SK-N-SH treated with all-trans-retinoic acid at 6 μM for 48 hours (cell line): ENCODE data around the gene PXYLP1.

Experiments
- ATAC-seq: fragments of 200-7000 bp; cut with Tn5 transposase; 3 replicates; pipeline ENCODE4 v1.9.1; 2020; ENCODE audit warnings: mild to moderate bottlenecking, moderate library complexity
- ARNTL ChIP-seq: fragments of 450-650 bp; formaldehyde crosslinking; IDR thresholded peaks from 2 replicates; pipeline ENCODE4 v1.5.0; 2020; ENCODE audit warnings: low read depth, mild to moderate bottlenecking, moderate library complexity, borderline replicate concordance
- BACH2 ChIP-seq: fragments of 250-450 bp; sonication (Bioruptor Pico); IDR thresholded peaks from 2 replicates; pipeline ENCODE4 v1.9.0; 2021; ENCODE audit warnings: mild to moderate bottlenecking, borderline replicate concordance
- CSDC2 ChIP-seq: fragments of 250-450 bp; sonication (Bioruptor Pico); IDR thresholded peaks from 2 replicates; pipeline ENCODE4 v1.5.0; 2020; ENCODE audit warnings: mild to moderate bottlenecking, moderate library complexity
- ESRRG ChIP-seq: fragments of 250-450 bp; sonication (Bioruptor Pico); IDR thresholded peaks from 2 replicates; pipeline ENCODE4 v1.6.1; 2021; ENCODE audit warnings: mild to moderate bottlenecking
- GLIS3 ChIP-seq: fragments of 250-450 bp; sonication (Bioruptor Pico); IDR thresholded peaks from 2 replicates; pipeline ENCODE4 v1.5.0; 2020; ENCODE audit warnings: mild to moderate bottlenecking, moderate library complexity
- ISL1 ChIP-seq: fragments of 250-450 bp; sonication (Bioruptor Pico); IDR thresholded peaks from 2 replicates; pipeline ENCODE4 v2.1.2; 2022; ENCODE audit warnings: mild to moderate bottlenecking, moderate library complexity
- OSR1 ChIP-seq: fragments of 250-450 bp; sonication (Bioruptor Pico); IDR thresholded peaks from 2 replicates; pipeline ENCODE4 v1.8.0; 2022; ENCODE audit warnings: moderate library complexity, mild to moderate bottlenecking, inconsistent platforms
- PPARA ChIP-seq: fragments of 250-450 bp; sonication (Bioruptor Pico); IDR thresholded peaks from 2 replicates; pipeline ENCODE4 v1.5.0; 2020; ENCODE audit warnings: mild to moderate bottlenecking, borderline replicate concordance
- RARB ChIP-seq: fragments of 250-450 bp; sonication (Bioruptor Pico); IDR thresholded peaks from 2 replicates; pipeline ENCODE4 v1.8.0; 2021; ENCODE audit warnings: mild to moderate bottlenecking, moderate library complexity
- SNAI2 ChIP-seq: fragments of 250-450 bp; sonication (Bioruptor Pico); IDR thresholded peaks from 2 replicates; pipeline ENCODE4 v1.5.0; 2020; ENCODE audit warnings: mild to moderate bottlenecking, moderate library complexity
- TCF4 ChIP-seq: fragments of 250-450 bp; sonication (Bioruptor Pico); IDR thresholded peaks from 2 replicates; pipeline ENCODE4 v1.8.0; 2021; ENCODE audit warnings: mild to moderate bottlenecking, moderate library complexity, borderline replicate concordance
- TOX ChIP-seq: fragments of 250-450 bp; sonication (Bioruptor Pico); IDR thresholded peaks from 2 replicates; pipeline ENCODE4 v1.8.0; 2021; ENCODE audit warnings: mild to moderate bottlenecking, moderate library complexity, borderline replicate concordance
- ZC3H10 ChIP-seq: fragments of 250-450 bp; sonication (Bioruptor Pico); IDR thresholded peaks from 2 replicates; pipeline ENCODE4 v1.5.1; 2021; ENCODE audit warnings: mild to moderate bottlenecking, moderate library complexity
- ZFP3 ChIP-seq: fragments of 250-450 bp; sonication (Bioruptor Pico); IDR thresholded peaks from 2 replicates; pipeline ENCODE4 v1.5.0; 2020; ENCODE audit warnings: mild to moderate bottlenecking, moderate library complexity
- ZFP30 ChIP-seq: fragments of 450-650 bp; formaldehyde crosslinking; IDR thresholded peaks from 2 replicates; pipeline ENCODE4 v1.5.0; 2022; ENCODE audit warnings: mild to moderate bottlenecking, moderate library complexity
- ZNF565 ChIP-seq: fragments of 450-650 bp; formaldehyde crosslinking; conservative IDR thresholded peaks from 2 replicates; pipeline ENCODE4 v1.5.0; 2020; ENCODE audit warnings: low read depth, mild to moderate bottlenecking, moderate library complexity
- ZNF70 ChIP-seq: fragments of 450-650 bp; formaldehyde crosslinking; IDR thresholded peaks from 2 replicates; pipeline ENCODE4 v1.5.0; 2020; ENCODE audit warnings: mild to moderate bottlenecking, moderate library complexity
- ZNF8 ChIP-seq: fragments of 450-650 bp; formaldehyde crosslinking; IDR thresholded peaks from 2 replicates; pipeline ENCODE4 v1.5.0; 2020; ENCODE audit warnings: mild to moderate bottlenecking, moderate library complexity
- TF ChIP-seq, protein P1 (sequence below): fragments of 250-450 bp; sonication (Bioruptor Pico); IDR thresholded peaks from 2 replicates; pipeline ENCODE4 v1.5.1; 2021; ENCODE audit warnings: mild to moderate bottlenecking, moderate library complexity
- TF ChIP-seq, protein P2 (sequence below): fragments of 250-450 bp; sonication (Bioruptor Pico); IDR thresholded peaks from 2 replicates; pipeline ENCODE4 v1.8.0; 2020; ENCODE audit warnings: mild to moderate bottlenecking, moderate library complexity, borderline replicate concordance
- TF ChIP-seq, protein P3 (sequence below): fragments of 250-450 bp; sonication (Bioruptor Pico); IDR thresholded peaks from 2 replicates; pipeline ENCODE4 v1.5.0; 2020; ENCODE audit warnings: mild to moderate bottlenecking, moderate library complexity
- TF ChIP-seq, protein P4 (sequence below): fragments of 250-450 bp; sonication (Bioruptor Pico); IDR thresholded peaks from 2 replicates; pipeline ENCODE4 v1.5.1; 2020; ENCODE audit warnings: low read depth, mild to moderate bottlenecking, moderate library complexity

PXYLP1 gene

DNA sequence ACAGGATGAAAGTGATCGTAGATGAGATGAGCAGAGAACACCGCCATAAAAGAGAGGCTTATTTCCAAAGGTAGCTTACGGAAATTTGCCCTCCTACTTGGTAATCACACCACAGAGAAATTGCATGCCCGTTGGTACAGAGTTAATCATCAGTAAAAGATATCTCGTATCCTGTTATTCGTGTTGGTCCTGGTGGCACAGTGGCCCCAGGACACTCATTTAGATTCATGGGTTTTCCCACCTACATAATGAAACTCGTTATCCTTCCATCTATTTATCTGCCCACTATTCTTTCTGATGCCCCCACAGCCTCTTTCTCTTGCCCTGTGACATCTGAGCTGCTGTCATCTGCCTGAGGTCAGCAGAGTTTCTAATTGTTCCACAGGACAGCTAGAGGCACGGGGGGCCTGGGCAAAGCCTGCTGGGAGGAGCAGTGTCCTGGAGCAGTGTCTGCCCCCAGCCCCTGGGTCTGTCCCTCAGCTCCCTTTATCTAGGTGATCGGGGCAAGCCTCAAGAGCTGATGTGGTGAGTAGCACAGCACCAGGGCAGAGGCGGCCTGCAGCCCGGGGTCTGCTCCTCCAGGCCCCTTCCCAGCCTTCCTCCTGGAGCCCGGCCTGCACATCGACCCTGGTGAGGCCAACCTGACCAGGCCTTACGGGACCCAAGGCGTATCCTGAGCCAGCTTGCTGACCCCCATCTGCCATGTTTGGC lies 42.2 kb downstream of the PXYLP1 start:
- no peak for ATAC-seq
- TF ChIP-seq, protein P1, sequence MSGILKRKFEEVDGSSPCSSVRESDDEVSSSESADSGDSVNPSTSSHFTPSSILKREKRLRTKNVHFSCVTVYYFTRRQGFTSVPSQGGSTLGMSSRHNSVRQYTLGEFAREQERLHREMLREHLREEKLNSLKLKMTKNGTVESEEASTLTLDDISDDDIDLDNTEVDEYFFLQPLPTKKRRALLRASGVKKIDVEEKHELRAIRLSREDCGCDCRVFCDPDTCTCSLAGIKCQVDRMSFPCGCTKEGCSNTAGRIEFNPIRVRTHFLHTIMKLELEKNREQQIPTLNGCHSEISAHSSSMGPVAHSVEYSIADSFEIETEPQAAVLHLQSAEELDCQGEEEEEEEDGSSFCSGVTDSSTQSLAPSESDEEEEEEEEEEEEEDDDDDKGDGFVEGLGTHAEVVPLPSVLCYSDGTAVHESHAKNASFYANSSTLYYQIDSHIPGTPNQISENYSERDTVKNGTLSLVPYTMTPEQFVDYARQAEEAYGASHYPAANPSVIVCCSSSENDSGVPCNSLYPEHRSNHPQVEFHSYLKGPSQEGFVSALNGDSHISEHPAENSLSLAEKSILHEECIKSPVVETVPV (CRISPR knock-in tag), result no peak
- no peak for TF ChIP-seq ZNF565
- TF ChIP-seq ZNF8, result no peak
- no peak for TF ChIP-seq ZC3H10
- no peak for TF ChIP-seq RARB
- no peak for TF ChIP-seq PPARA (CRISPR knock-in tag)
- TF ChIP-seq ZNF70 (CRISPR knock-in tag), result no peak
- no peak for TF ChIP-seq ISL1
- TF ChIP-seq SNAI2 (CRISPR knock-in tag), result no peak
- TF ChIP-seq BACH2 (CRISPR knock-in tag), result no peak
- TF ChIP-seq ESRRG (CRISPR knock-in tag), result no peak
- no peak for TF ChIP-seq GLIS3

DNA sequence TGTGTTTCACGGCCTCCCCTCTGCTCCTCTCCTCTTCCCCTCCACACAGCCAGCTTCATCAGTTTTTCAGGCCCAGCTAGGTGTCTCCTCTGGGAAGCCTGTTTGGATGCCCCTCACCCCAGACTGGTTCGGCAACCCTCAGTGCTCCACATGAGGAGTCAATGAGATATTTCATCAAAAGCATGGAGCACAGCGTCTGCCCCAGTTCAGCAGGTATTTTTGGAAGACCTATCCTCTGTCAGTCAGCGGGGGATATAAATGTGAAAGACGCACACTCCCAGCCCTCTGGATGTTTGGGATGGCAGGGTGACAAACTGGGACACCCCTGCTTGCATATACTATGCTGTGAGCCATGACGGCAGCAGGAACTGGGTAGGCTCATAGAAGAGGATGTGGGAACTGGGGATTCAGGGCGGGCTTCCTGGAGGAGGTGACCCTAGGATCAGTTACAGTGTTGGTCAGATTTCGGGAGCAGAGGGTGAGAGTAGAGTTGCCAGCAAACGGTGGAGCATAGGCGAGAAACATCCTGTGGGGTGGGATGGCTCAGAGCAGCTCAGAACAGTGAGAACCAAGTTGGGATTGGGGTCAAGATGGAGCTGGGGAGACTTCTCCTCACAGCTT lies 42.9 kb downstream of the PXYLP1 start:
- TF ChIP-seq CSDC2 (CRISPR knock-in tag), result no peak
- no peak for TF ChIP-seq RARB
- no peak for ATAC-seq

- TF ChIP-seq TOX (CRISPR knock-in tag) (no peak), SNAI2 (CRISPR knock-in tag) (no peak), RARB (no peak), ZFP3 (CRISPR knock-in tag) (no peak), GLIS3 (no peak)
- TF ChIP-seq, protein P1 (CRISPR knock-in tag), result no peak
- peak; percentile 54 for ATAC-seq
Measured at GRCh38 chr3:141275032-141275422, 43.4 kb downstream of the PXYLP1 start.

DNA sequence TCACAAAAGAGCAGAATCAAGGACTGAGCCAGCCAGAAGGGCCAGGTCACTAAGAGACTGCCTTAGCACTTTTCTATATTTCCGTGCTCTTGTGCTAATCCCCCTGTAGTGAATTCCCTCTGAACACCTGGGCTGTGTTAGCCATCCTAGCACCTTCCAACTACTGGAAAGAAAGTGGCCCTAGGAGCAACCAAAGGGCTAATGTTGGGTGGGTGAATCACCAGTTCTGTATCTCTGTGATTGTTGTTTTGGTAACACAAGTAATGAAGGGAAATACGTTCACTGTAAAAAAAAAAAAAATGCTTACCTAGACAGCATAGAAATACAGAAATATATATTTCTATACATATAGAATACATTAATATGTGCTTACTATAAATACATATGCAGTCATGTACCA lies 43.9 kb downstream of the PXYLP1 start:
- ATAC-seq, result no peak

More for the DNA sequence above, 43.9 kb downstream of the PXYLP1 start:
- TF ChIP-seq TCF4 (no peak), ZNF70 (CRISPR knock-in tag) (no peak), PPARA (CRISPR knock-in tag) (no peak), ZNF8 (no peak), ISL1 (no peak), OSR1 (CRISPR knock-in tag) (no peak), TOX (CRISPR knock-in tag) (no peak), ZFP30 (no peak), ARNTL (CRISPR knock-in tag) (no peak)
- TF ChIP-seq, protein P2, sequence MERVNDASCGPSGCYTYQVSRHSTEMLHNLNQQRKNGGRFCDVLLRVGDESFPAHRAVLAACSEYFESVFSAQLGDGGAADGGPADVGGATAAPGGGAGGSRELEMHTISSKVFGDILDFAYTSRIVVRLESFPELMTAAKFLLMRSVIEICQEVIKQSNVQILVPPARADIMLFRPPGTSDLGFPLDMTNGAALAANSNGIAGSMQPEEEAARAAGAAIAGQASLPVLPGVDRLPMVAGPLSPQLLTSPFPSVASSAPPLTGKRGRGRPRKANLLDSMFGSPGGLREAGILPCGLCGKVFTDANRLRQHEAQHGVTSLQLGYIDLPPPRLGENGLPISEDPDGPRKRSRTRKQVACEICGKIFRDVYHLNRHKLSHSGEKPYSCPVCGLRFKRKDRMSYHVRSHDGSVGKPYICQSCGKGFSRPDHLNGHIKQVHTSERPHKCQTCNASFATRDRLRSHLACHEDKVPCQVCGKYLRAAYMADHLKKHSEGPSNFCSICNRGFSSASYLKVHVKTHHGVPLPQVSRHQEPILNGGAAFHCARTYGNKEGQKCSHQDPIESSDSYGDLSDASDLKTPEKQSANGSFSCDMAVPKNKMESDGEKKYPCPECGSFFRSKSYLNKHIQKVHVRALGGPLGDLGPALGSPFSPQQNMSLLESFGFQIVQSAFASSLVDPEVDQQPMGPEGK (CRISPR knock-in tag), result no peak
- TF ChIP-seq, protein P3, sequence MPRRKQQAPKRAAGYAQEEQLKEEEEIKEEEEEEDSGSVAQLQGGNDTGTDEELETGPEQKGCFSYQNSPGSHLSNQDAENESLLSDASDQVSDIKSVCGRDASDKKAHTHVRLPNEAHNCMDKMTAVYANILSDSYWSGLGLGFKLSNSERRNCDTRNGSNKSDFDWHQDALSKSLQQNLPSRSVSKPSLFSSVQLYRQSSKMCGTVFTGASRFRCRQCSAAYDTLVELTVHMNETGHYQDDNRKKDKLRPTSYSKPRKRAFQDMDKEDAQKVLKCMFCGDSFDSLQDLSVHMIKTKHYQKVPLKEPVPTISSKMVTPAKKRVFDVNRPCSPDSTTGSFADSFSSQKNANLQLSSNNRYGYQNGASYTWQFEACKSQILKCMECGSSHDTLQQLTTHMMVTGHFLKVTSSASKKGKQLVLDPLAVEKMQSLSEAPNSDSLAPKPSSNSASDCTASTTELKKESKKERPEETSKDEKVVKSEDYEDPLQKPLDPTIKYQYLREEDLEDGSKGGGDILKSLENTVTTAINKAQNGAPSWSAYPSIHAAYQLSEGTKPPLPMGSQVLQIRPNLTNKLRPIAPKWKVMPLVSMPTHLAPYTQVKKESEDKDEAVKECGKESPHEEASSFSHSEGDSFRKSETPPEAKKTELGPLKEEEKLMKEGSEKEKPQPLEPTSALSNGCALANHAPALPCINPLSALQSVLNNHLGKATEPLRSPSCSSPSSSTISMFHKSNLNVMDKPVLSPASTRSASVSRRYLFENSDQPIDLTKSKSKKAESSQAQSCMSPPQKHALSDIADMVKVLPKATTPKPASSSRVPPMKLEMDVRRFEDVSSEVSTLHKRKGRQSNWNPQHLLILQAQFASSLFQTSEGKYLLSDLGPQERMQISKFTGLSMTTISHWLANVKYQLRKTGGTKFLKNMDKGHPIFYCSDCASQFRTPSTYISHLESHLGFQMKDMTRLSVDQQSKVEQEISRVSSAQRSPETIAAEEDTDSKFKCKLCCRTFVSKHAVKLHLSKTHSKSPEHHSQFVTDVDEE, result no peak
- TF ChIP-seq, protein P4, sequence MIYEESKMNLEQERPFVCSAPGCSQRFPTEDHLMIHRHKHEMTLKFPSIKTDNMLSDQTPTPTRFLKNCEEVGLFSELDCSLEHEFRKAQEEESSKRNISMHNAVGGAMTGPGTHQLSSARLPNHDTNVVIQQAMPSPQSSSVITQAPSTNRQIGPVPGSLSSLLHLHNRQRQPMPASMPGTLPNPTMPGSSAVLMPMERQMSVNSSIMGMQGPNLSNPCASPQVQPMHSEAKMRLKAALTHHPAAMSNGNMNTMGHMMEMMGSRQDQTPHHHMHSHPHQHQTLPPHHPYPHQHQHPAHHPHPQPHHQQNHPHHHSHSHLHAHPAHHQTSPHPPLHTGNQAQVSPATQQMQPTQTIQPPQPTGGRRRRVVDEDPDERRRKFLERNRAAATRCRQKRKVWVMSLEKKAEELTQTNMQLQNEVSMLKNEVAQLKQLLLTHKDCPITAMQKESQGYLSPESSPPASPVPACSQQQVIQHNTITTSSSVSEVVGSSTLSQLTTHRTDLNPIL (CRISPR knock-in tag), result no peak
